SK-MEL-5 (cell line): ENCODE results near the gene SLC25A52. TPM values are rescaled to one million over a fixed set of nuclear protein-coding genes. Genes with fewer than 3 reads are reported as not detected.
"Not testable (repeated sequence)": the region's sequence is repeated elsewhere in the genome, so short reads cannot be mapped to it uniquely, and the experiment has no call there.

Experiments
- DNase-seq: peaks from one replicate; pipeline ENCODE4 v3.0.0-alpha.2; 2016; ENCODE audit warnings: low read depth, low spot score
- in situ Hi-C: cut with HindIII; loops from 2 replicates; pipeline ENCODE4 v1.10.0; 2016; ENCODE audit warnings: low sequenced_read_pairs, high pct_unique_total_duplicates, low pct_unique_long_range_greater_than_20kb
- polyA plus RNA-seq, 2 experiments: library from polyadenylated mRNA; depleted of rRNA; stranded (reverse); fragments of >200 nt; gene quantifications; 2 replicates each; pipeline ENCODE4 v1.2.3, GENCODE V29; 2015
- total RNA-seq: library from RNA; depleted of rRNA; stranded (reverse); fragments of >200 nt; shearing (Covaris generic); gene quantifications from 2 replicates; pipeline ENCODE4 v1.2.3, GENCODE V29; 2014; rRNA removed

Gene SLC25A52, protein sequence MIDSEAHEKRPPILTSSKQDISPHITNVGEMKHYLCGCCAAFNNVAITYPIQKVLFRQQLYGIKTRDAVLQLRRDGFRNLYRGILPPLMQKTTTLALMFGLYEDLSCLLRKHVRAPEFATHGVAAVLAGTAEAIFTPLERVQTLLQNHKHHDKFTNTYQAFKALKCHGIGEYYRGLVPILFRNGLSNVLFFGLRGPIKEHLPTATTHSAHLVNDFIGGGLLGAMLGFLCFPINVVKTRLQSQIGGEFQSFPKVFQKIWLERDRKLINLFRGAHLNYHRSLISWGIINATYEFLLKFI
- total RNA-seq: not detected in 2 replicates
- not detected in 2 replicates for polyA plus RNA-seq (2015; cell fraction: cytosol; rRNA removed)
- not detected in 2 replicates for polyA plus RNA-seq (2015; cell fraction: nucleus; rRNA removed)

DNA sequence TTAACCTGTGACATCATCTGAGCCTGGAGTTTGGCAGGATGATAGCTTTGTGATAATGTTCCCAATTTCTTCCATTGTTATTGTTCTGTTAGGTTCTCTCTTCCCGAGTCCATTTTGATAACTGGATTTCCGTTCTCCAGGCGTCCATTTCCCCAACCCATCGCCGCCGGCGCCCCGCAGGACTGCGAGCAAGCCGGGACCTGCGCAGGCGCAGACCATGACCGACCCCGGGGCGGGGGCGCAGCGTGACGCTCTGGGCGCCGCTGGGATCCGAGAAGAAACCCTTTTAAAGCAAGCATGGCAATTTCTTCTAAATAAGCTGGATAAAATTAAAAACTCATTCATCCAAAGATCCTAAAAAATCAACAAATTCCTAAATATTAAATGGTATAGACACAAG lies at the start of gene SLC25A52:
Gene SLC25A52 (minus strand): TSS at position 186 of the 400 bp plus-strand sequence. CDS start 219 bp downstream, outside the sequence.
- in situ Hi-C loops: no loop called here
- DNase-seq: no peak

DNA sequence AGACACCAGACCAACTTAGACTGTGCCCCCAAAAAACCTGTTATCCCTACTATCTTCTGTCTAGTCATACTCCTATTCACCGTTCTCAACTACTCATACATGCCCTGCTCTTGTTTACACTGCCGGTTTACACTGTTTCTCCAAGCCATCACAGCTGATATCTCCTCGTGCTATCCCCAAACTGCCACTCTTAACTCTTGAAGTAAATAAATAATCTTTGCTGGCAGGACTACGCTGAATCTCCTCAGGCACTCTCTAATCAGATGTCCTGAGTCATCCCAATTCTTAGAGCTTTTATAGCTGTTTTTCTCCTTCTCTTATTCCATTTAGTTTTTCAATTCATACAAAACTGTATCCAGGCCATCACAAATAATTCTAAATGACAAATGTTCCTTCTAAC lies 48.4 kb upstream of the SLC25A52 start:
- DNase-seq, in situ Hi-C loops: not testable (repeated sequence)

DNA sequence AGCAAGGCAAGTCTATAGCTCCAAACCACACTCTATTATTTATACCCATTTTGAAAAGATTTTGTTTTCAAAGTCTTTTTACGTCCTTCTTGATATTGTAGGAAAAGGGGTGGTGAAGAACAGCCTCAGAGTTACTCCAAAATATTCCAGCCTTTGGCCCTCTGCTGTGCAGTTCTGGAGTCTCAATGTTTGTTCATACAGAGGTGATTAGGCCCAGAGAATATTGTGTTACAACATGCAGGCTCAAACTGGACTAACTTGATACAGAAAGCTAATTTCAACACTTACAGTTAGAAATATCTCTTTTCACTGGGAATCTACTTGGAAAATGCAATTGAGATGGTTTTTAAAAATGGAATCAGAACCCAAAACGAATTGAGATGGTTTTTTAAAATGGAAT lies 40.4 kb upstream of the SLC25A52 start:
- no peak for DNase-seq
- in situ Hi-C loops: no loop called here

DNA sequence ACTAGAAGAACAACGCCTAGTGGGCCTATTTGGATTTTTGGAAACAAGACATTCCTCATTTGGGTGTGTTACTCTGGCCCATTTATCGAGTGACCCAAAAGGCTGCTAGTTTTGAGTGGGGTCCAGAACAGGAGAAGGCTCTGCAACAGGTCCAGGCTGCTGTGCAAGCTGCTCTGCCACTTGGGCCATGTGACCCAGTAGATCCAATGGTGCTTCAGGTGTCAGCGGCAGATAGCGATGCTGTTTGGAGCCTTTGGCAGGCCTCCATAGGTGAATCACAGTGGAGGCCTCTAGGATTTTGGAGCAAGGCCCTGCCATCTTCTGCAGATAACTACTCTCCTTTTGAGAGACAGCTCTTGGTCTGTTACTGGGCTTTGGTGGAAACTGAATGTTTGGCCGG lies 38.6 kb upstream of the SLC25A52 start:
- DNase-seq, in situ Hi-C loops: not testable (repeated sequence)

- DNase-seq: no peak
- in situ Hi-C loops: no loop called here
These were observed 37.7 kb upstream of the SLC25A52 start for GRCh38 chr18:31798399-31798798.

- DNase-seq: no peak
- in situ Hi-C loops: no loop called here
These were observed 35.1 kb upstream of the SLC25A52 start for GRCh38 chr18:31795747-31796146.

DNA sequence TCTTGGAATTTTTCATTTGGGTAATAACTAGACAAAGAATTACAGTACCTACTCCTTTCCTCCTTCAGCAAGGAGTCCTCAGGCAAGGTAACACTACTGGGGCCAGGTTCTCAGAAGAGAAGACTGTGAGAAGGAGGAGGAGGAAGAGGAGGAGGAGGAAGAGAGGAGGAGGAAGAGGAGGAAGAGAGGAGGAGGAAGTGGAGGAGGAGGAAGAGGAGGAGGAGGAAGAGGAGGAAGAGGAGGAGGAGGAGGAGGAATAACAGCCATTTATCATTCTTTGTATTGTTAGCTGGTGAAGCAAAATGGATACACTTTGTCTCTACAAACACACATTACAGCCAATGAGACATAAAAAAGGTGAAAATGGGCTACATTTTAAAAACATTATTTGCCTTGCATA lies 32.9 kb upstream of the SLC25A52 start:
- no peak for DNase-seq
- in situ Hi-C loops: no loop called here

DNA sequence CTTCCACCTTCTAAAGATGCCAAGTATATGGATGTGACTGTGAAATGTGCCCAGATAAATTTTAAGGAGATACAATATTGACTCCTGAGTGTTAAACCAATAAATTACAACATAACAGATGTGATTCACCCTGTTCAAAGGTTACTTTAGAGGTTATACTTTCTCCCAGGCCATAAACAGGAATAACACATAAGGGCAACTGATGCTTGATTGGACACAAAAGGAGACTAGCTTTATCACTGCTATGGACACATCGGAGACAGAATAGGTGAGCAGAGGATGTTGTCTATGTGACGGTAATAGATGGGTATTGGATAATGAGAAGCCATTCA lies 31.9 kb upstream of the SLC25A52 start:
- in situ Hi-C loops: no loop called here
- DNase-seq: no peak

DNA sequence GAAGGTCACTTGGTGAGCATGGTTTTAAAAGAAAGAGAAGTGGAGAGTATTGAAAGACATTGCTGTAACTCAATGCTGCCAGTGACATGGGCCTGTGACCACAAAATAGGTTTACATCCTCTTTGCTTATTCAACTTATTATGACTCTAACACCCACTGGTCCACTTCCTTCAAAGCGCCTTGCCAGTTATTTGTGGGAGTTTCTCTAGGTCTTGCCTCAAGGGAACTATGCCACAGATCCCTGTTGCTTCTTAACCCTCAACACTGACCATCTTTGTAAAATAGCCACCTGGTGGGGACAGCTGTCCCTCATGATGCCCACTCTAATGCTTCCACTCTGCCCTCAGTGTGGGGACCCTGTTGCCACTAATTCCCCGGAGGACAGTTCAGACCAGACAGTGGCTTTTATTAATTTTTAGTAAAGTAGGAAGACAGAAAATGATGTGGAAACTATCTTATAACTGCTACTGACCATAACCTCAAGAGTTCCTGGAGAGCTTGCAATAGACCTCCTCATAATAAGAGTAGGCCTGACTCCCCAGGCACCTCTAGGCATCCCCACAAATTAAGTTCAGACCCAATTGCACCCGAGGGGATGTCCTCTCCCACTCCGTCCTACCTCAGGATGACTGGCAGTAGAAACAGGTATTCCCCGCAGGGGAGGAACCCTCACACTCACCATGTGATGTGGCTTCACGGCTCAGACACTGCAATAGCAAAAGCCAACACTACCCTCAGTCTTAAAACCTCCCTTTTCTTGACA lies 31.3 kb upstream of the SLC25A52 start:
- in situ Hi-C loops: no loop called here
- no peak for DNase-seq

GRCh38 chr18:31789409-31789808 lies 28.7 kb upstream of the SLC25A52 start:
- in situ Hi-C loops: no loop called here
- DNase-seq: no peak

DNA sequence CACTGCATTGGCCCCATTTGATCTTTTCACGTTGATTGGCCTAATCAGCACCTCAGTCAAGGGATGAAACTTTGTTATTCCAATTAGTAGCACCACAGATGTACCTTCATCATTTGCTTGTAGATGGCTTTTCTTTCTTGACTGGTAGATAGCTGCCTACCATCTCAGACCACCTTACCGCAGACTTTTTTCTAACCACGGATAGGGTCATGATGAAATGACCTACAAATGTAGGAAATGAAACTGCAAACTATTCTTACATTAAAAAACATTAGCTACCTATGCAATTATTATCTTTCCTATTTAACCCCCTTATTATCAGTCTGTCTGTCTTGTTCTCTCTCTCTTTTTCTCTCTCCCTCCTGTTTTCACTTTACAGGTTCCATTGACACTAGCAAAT lies 22.4 kb upstream of the SLC25A52 start:
- in situ Hi-C loops: no loop called here
- DNase-seq: no peak

- no peak for DNase-seq
- in situ Hi-C loops: no loop called here
These were observed 17.8 kb upstream of the SLC25A52 start for GRCh38 chr18:31778391-31778950.

DNA sequence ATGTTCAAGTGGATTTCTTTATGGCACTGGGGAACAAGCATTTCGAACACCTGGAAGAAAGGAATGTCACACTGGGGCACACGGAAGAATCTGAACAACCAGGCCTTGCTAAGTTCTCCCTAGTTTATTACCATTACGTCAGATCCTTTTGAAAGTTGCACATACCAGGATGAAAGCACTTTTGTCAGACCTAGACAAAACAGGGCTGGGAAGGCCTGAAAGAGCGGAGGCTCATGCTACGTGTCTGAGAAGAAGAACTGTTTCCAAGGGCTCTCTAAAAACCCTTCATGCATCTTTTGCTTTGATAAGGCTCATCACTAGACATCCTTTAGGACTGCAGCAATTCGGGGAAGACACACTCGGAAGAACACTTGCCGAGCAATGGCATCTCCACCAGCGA lies 15.4 kb upstream of the SLC25A52 start:
- no peak for DNase-seq
- in situ Hi-C loops: no loop called here

DNA sequence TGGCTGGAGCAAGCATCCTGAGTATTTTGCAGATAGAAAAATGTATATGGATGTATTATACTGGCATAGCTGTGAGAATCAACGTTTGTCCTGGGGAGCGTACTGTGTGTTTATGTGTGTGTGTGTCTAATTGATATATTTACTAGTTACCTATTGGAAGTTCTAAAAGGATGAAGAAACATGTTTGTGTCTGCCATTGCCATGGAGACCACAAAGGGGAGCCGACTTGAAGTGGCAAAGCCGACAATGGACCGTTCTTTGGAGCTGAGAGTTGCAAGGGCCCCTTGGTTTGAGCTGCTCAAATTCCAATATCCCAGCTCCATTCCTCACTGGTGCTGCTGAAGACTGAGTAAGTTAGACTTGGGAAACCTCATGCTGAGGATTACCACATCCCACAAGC lies 14.3 kb upstream of the SLC25A52 start:
- DNase-seq: no peak
- in situ Hi-C loops: no loop called here

DNA sequence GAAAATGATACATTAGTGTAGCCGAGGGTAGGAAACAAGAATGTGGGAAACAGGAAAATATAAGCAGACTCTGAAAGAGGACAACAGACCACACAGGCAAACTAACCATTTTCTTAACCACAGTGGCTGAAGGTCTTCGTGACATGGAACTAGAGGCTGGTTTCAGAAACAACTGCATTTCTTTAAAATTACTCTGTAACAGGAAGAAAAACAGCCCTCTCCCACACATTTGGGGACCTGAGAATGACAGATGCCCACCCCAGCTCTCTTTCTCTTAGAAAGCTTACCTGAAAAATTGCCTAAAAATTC lies 13.8 kb upstream of the SLC25A52 start:
- in situ Hi-C loops: no loop called here
- no peak for DNase-seq

DNA sequence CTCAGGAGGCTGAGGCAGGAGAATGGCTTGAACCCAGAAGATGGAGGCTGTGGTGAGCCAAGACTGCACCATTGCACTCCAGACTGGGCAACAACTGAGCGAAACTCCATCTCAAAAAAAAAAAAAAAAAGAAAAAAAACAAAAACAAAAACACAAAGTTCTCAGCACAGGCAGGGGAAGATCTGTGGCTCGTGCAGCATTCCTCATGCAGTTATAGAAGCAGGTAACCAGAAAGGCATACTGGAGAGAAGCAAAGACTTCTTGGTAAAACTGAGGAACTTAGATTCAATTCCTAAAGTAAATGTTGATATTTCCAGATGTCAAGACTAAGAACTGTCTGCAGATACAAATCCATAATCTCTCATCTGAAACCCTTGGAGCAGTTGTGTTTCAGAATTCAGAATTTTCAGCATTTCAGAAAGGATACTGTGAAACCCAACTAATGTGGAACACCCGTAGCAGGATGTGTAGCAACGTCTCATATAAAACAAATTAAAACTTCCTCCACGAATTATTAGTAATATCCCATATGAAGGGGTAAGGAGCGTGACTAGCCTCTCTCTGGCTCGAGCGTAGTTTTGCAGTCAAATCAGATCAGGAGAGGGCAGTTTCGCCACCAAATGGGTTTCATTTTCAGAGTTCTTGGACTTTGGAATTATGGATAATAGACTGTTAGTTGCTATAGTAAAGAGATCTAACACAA lies 13.2 kb upstream of the SLC25A52 start:
- no peak for DNase-seq
- in situ Hi-C loops: no loop called here

- in situ Hi-C loops: no loop called here
- DNase-seq: no peak
These were observed 12.0 kb upstream of the SLC25A52 start for GRCh38 chr18:31772699-31773098.

GRCh38 chr18:31750273-31750672 lies 10.4 kb downstream of the SLC25A52 start:
- in situ Hi-C loops: no loop called here
- DNase-seq: no peak
